HCT116 (cell line): Measurements from ENCODE around the gene HHAT. TPM values are rescaled to one million over a fixed set of nuclear protein-coding genes. Genes with fewer than 3 reads are reported as not detected.

Source experiments
- ATAC-seq: fragments of 200-7000 bp; cut with Tn5 transposase; 2 replicates; pipeline ENCODE4 v1.9.1; 2020; ENCODE audit warnings: mild to moderate bottlenecking, moderate library complexity
- BruUV-seq: library from RNA; stranded (reverse); fragments of 400-500 nt; replicated peaks from 2 replicates; lab custom pipeline; 2021; lab: Mats Ljungman, UMichigan
- CTCF ChIA-PET: fragments of 300-600 bp; sonication (Branson Sonifier 250); formaldehyde crosslinking; loops from one replicate; lab custom pipeline; 2021; ENCODE audit warnings: antibody characterized with exemption; lab: Charles Lee
- POLR2A ChIA-PET: fragments of 300-600, 350-600 bp; sonication (Branson Sonifier 250); formaldehyde crosslinking; loops from one replicate; lab custom pipeline; 2021; ENCODE audit warnings: antibody characterized with exemption; lab: Charles Lee
- RAD21 ChIA-PET, 2 experiments: fragments of 300-600 bp; sonication (Branson Sonifier 250); formaldehyde crosslinking; loops; one replicate each; lab custom pipeline; 2023; ENCODE audit warnings: low total read pairs in 2 of 2; ENCODE audit not compliant: uncharacterized antibody in 2 of 2, unreplicated experiment in 2 of 2, low non-redundant PET in 1 of 2; lab: Charles Lee
- DNase-seq: peaks from one replicate; pipeline ENCODE4 v3.0.0-alpha.2; 2010; ENCODE audit warnings: low read depth, low spot score
- H2AFZ ChIP-seq: fragments of 200-600 bp; shearing (Covaris generic), sonication (generic); 2 replicates; pipeline ENCODE4 v1.6.1; 2017; ENCODE audit warnings: low read depth, mixed run types, mixed read lengths, antibody characterized with exemption, low read length; ENCODE audit not compliant: poor library complexity, severe bottlenecking
- H3K27ac ChIP-seq: 2 replicates; pipeline ENCODE4 v1.5.1; 2012; ENCODE audit warnings: low read depth, low read length
- H3K27me3 ChIP-seq: fragments of 200-600 bp; sonication (generic); 2 replicates; pipeline ENCODE4 v1.6.1; 2016; ENCODE audit warnings: mixed run types, low read length, mixed read lengths; ENCODE audit not compliant: insufficient read depth
- H3K36me3 ChIP-seq, 2 experiments: fragments of 200-500 bp in 1 of 2; fragments of 200-600 bp in 1 of 2; sonication (Bioruptor generic) in 1 of 2; sonication (generic) in 1 of 2; 2 replicates each; pipeline versions ENCODE4 v1.5.1 to v1.6.1; 2014 to 2016; ENCODE audit warnings: low read length in 2 of 2, inconsistent platforms in 1 of 2, mixed read lengths in 1 of 2, mixed run types in 1 of 2; ENCODE audit not compliant: insufficient read depth in 2 of 2, control insufficient read depth in 1 of 2
- H3K4me1 ChIP-seq, 2 experiments: fragments of 200-600 bp in 1 of 2; sonication (generic) in 1 of 2; 2 replicates each; pipeline versions ENCODE4 v1.5.1 to v1.6.1; 2012 to 2017; ENCODE audit warnings: low read length in 2 of 2, inconsistent platforms in 1 of 2, mild to moderate bottlenecking in 1 of 2, mixed read lengths in 1 of 2, mixed run types in 1 of 2, moderate library complexity in 1 of 2; ENCODE audit not compliant: insufficient read depth in 2 of 2, control insufficient read depth in 1 of 2
- H3K4me2 ChIP-seq: fragments of 200-600 bp; sonication (generic); 2 replicates; pipeline ENCODE4 v1.6.1; 2017; ENCODE audit warnings: mixed run types, low read length, mixed read lengths
- H3K4me3 ChIP-seq, 2 experiments: fragments of 200-600 bp in 1 of 2; sonication (generic) in 1 of 2; replicated peaks in 1 of 2; 2 replicates each; pipeline ENCODE4 v1.5.1; 2011 to 2016; ENCODE audit warnings: low read length in 2 of 2, control low read depth in 1 of 2, low read depth in 1 of 2, mild to moderate bottlenecking in 1 of 2, mixed read lengths in 1 of 2, mixed run types in 1 of 2
- H3K79me2 ChIP-seq: fragments of 200-600 bp; sonication (generic); 2 replicates; pipeline ENCODE4 v1.6.1; 2017; ENCODE audit warnings: mild to moderate bottlenecking, mixed run types, low read length, moderate library complexity, mixed read lengths; ENCODE audit not compliant: insufficient read depth
- H3K9ac ChIP-seq: fragments of 200-600 bp; sonication (generic); 2 replicates; pipeline ENCODE4 v1.6.1; 2016; ENCODE audit warnings: low read length, mixed read lengths
- H3K9me2 ChIP-seq: fragments of 200-600 bp; sonication (generic), shearing (Covaris generic); 2 replicates; pipeline ENCODE4 v1.6.1; 2017; ENCODE audit warnings: mixed run types, mild to moderate bottlenecking, moderate library complexity; ENCODE audit not compliant: insufficient read depth
- H3K9me3 ChIP-seq, 2 experiments: fragments of 200-500 bp in 1 of 2; fragments of 200-600 bp in 1 of 2; sonication (Bioruptor generic) in 1 of 2; sonication (generic) in 1 of 2; 2 replicates each; pipeline ENCODE4 v1.6.1; 2014 to 2017; ENCODE audit warnings: low read length in 2 of 2, mixed read lengths in 2 of 2, inconsistent platforms in 1 of 2, low read depth in 1 of 2, mild to moderate bottlenecking in 1 of 2, mixed run types in 1 of 2, moderate library complexity in 1 of 2; ENCODE audit not compliant: control insufficient read depth in 1 of 2, insufficient read depth in 1 of 2
- H4K20me1 ChIP-seq: fragments of 200-600 bp; sonication (generic), shearing (Covaris generic); 2 replicates; pipeline ENCODE4 v1.6.1; 2017; ENCODE audit warnings: mixed run types, mild to moderate bottlenecking, moderate library complexity; ENCODE audit not compliant: insufficient read depth
- CBX3 ChIP-seq: IDR thresholded peaks from 2 replicates; pipeline ENCODE4 v1.6.1; 2012; ENCODE audit warnings: low read depth
- CEBPB ChIP-seq: IDR thresholded peaks from 2 replicates; pipeline ENCODE4 v1.6.1; 2012; ENCODE audit warnings: low read depth
- CTCF ChIP-seq, 3 experiments: fragments of 200-600 bp in 1 of 3; sonication (generic) in 1 of 3; IDR thresholded peaks in 2 of 3; conservative IDR thresholded peaks in 1 of 3; 2 replicates each; pipeline ENCODE4 v1.5.1; 2012 to 2017; ENCODE audit warnings: low read depth in 2 of 3, low read length in 2 of 3, antibody characterized with exemption in 1 of 3, borderline replicate concordance in 1 of 3, control low read depth in 1 of 3, mild to moderate bottlenecking in 1 of 3, mixed read lengths in 1 of 3, mixed run types in 1 of 3, moderate library complexity in 1 of 3; ENCODE audit not compliant: insufficient read depth in 1 of 3
- EGR1 ChIP-seq: IDR thresholded peaks from 2 replicates; pipeline ENCODE4 v1.6.1; 2012; ENCODE audit warnings: low read depth
- ELF1 ChIP-seq: IDR thresholded peaks from 2 replicates; pipeline ENCODE4 v1.6.1; 2012; ENCODE audit warnings: low read depth, borderline replicate concordance
- EZH2 ChIP-seq: fragments of 200-600 bp; sonication (generic); IDR thresholded peaks from 2 replicates; pipeline ENCODE4 v1.6.1; 2017; ENCODE audit warnings: antibody characterized with exemption, mixed run types
- POLR2A ChIP-seq: IDR thresholded peaks from 2 replicates; pipeline ENCODE4 v1.7.0; 2011; ENCODE audit warnings: borderline replicate concordance; ENCODE audit not compliant: insufficient read depth, insufficient read length; ENCODE audit errors: extremely low read depth
- RAD21 ChIP-seq: IDR thresholded peaks from 2 replicates; pipeline ENCODE4 v1.6.1; 2012; ENCODE audit warnings: low read depth, mild to moderate bottlenecking
- REST ChIP-seq: IDR thresholded peaks from 2 replicates; pipeline ENCODE4 v1.6.1; 2012; ENCODE audit warnings: low read depth
- SRF ChIP-seq: IDR thresholded peaks from 2 replicates; pipeline ENCODE4 v1.6.1; 2012; ENCODE audit warnings: low read depth
- TCF7L2 ChIP-seq: IDR thresholded peaks from 2 replicates; pipeline ENCODE4 v1.7.0; 2011; ENCODE audit warnings: borderline replicate concordance, inconsistent platforms; ENCODE audit not compliant: insufficient read depth, insufficient read length; ENCODE audit errors: extremely low read depth
- YY1 ChIP-seq: IDR thresholded peaks from 2 replicates; pipeline ENCODE4 v1.6.1; 2011; ENCODE audit warnings: low read length, low read depth, moderate library complexity, mild to moderate bottlenecking; ENCODE audit not compliant: insufficient replicate concordance; ENCODE audit errors: extremely low read depth
- ZBTB33 ChIP-seq: IDR thresholded peaks from 2 replicates; pipeline ENCODE4 v1.6.1; 2011; ENCODE audit warnings: mild to moderate bottlenecking, low read length, moderate library complexity; ENCODE audit not compliant: insufficient replicate concordance; ENCODE audit errors: extremely low read depth
- ZFX ChIP-seq: fragments of 450-650 bp; IDR thresholded peaks from 2 replicates; pipeline ENCODE4 v1.6.1; 2017
- intact Hi-C: fragments of 100-400 bp; cut with micrococcal nuclease; formaldehyde crosslinking; loops from 2 replicates; pipeline ENCODE4 v1.10.0; 2022
- total RNA-seq: library from RNA; stranded (reverse); gene quantifications from one replicate; pipeline ENCODE4 v1.2.1, GENCODE V29; 2021; ENCODE audit not compliant: unreplicated experiment

Gene HHAT
- total RNA-seq, 1 experiment from 2014 or later = 2.7 TPM

- Histone ChIP-seq H3K9ac (no peak overlapping the region), H3K36me3 (no peaks in the 10 kb centered on the region), H3K27me3 (peaks cover 15% of the 10 kb centered on the region), H4K20me1 (no peaks in the 10 kb centered on the region), H3K79me2 (no peaks in the 10 kb centered on the region), H3K9me3 (no peaks in the 10 kb centered on the region), H3K4me3 (no peak overlapping the region), H3K9me2 (no peaks in the 10 kb centered on the region), H3K4me1 (no peaks in the 10 kb centered on the region), H2AFZ (no peak overlapping the region), H3K27ac (no peak overlapping the region), H3K4me2 (no peak overlapping the region)
- ATAC-seq = no peak
- intact Hi-C loops = no loop called here
- BruUV-seq = no TSS peak
- ChIA-PET RAD21 (no interaction called here), POLR2A (no interaction called here), CTCF (no interaction called here)
- DNase-seq = no peak
- TF ChIP-seq ZBTB33 = no peak
- no peak for TF ChIP-seq CTCF (IDR thresholded peaks at IDR 0.05 in 2 of 3, conservative IDR thresholded peaks at IDR 0.05 in 1 of 3; ENCODE audit: borderline replicate concordance in 1 of 3, insufficient read depth in 1 of 3, low read depth in 2 of 3, low read length in 2 of 3)
- TF ChIP-seq ZFX = no peak
- no peak for TF ChIP-seq CEBPB
- TF ChIP-seq REST = no peak
- TF ChIP-seq CBX3 = no peak
- no peak for TF ChIP-seq RAD21
- TF ChIP-seq EZH2 = no peak
- TF ChIP-seq ELF1 = no peak
- TF ChIP-seq EGR1 = no peak
- no peak for TF ChIP-seq SRF
- TF ChIP-seq TCF7L2 = no peak
- TF ChIP-seq YY1 = no peak
- TF ChIP-seq POLR2A = no peak
Observed at GRCh38 chr1:210690236-210690635, 361.5 kb downstream of the HHAT start.
